Neural cell (in vitro differentiated cells): ENCODE measurements around the gene PAH.
A peak's percentile ranks its signal among the peaks of the same experiment; 100 is the strongest.

Experiments used
- CTCF ChIP-seq: fragments of 450-650 bp; IDR thresholded peaks from 2 replicates; pipeline ENCODE4 v1.5.1; 2014; ENCODE audit warnings: antibody characterized with exemption, mild to moderate bottlenecking, moderate library complexity; ENCODE audit not compliant: poor library complexity, severe bottlenecking
- EP300 ChIP-seq: fragments of 450-650 bp; conservative IDR thresholded peaks from 2 replicates; pipeline ENCODE4 v1.6.1; 2014; ENCODE audit warnings: antibody characterized with exemption, mild to moderate bottlenecking, moderate library complexity; ENCODE audit not compliant: poor library complexity, severe bottlenecking
- EZH2 ChIP-seq: fragments of 200-600, 300-800 bp; shearing (Covaris generic), sonication (generic); IDR thresholded peaks from 2 replicates; pipeline ENCODE4 v1.6.1; 2014; ENCODE audit warnings: antibody characterized with exemption, low read length, borderline replicate concordance, mild to moderate bottlenecking; ENCODE audit not compliant: insufficient read depth, poor library complexity, severe bottlenecking

- peak; percentile 76 for TF ChIP-seq CTCF
- no peak for TF ChIP-seq EP300
- TF ChIP-seq EZH2: no peak
These were observed 37.8 kb downstream of the PAH start for GRCh38 chr12:102879144-102879763.
